HEK293T (cell line): ENCODE measurements around the gene MRPL32.

Experiments
- ARNT ChIP-seq: fragments of 450-650 bp; IDR thresholded peaks from 2 replicates; pipeline ENCODE4 v1.6.1; 2017; ENCODE audit warnings: mild to moderate bottlenecking
- BHLHE40 ChIP-seq: fragments of 450-650 bp; IDR thresholded peaks from 2 replicates; pipeline ENCODE4 v1.6.1; 2016; ENCODE audit warnings: mild to moderate bottlenecking, moderate library complexity, borderline replicate concordance
- CTBP1 ChIP-seq: fragments of 450-650 bp; IDR thresholded peaks from 2 replicates; pipeline ENCODE4 v1.6.1; 2016; ENCODE audit warnings: borderline replicate concordance
- ELF4 ChIP-seq: fragments of 450-650 bp; IDR thresholded peaks from 2 replicates; pipeline ENCODE4 v1.6.1; 2017; ENCODE audit warnings: antibody characterized with exemption
- FOXA1 ChIP-seq: fragments of 450-650 bp; IDR thresholded peaks from 2 replicates; pipeline ENCODE4 v1.6.1; 2016; ENCODE audit warnings: mild to moderate bottlenecking
- FOXK2 ChIP-seq: fragments of 450-650 bp; IDR thresholded peaks from 2 replicates; pipeline ENCODE4 v1.6.1; 2016; ENCODE audit warnings: mild to moderate bottlenecking
- FOXM1 ChIP-seq: fragments of 450-650 bp; IDR thresholded peaks from 2 replicates; pipeline ENCODE4 v1.6.1; 2017; ENCODE audit warnings: mild to moderate bottlenecking, borderline replicate concordance
- HDGF ChIP-seq: fragments of 450-650 bp; IDR thresholded peaks from 2 replicates; pipeline ENCODE4 v1.6.1; 2017; ENCODE audit warnings: antibody characterized with exemption, borderline replicate concordance
- L3MBTL2 ChIP-seq: fragments of 450-650 bp; conservative IDR thresholded peaks from 2 replicates; pipeline ENCODE4 v1.6.1; 2016; ENCODE audit warnings: mild to moderate bottlenecking
- SP1 ChIP-seq: fragments of 450-650 bp; IDR thresholded peaks from 2 replicates; pipeline ENCODE4 v1.6.1; 2017
- SUZ12 ChIP-seq: fragments of 450-650 bp; IDR thresholded peaks from 2 replicates; pipeline ENCODE4 v1.6.1; 2016; ENCODE audit warnings: mild to moderate bottlenecking
- TARDBP ChIP-seq: fragments of 450-650 bp; IDR thresholded peaks from 2 replicates; pipeline ENCODE4 v1.6.1; 2016
- ZNF384 ChIP-seq: fragments of 450-650 bp; IDR thresholded peaks from 2 replicates; pipeline ENCODE4 v1.6.1; 2016

- TF ChIP-seq SUZ12 (no peak), FOXA1 (no peak), FOXM1 (no peak), CTBP1 (no peak), ARNT (no peak), TARDBP (no peak), FOXK2 (no peak), SP1 (no peak), HDGF (no peak), BHLHE40 (no peak), ELF4 (no peak), ZNF384 (no peak), L3MBTL2 (no peak)
Observed at GRCh38 chr7:42914421-42915045, 17.6 kb upstream of the MRPL32 start.
